NCI-H146 treated with DMSO at 0.1 percent for 48 hours (cell line): ENCODE results near the gene PPM1L.

Experiments
- DNase-seq: peaks from one replicate; lab custom pipeline; 2025; ENCODE audit not compliant: unreplicated experiment; lab: John Stamatoyannopoulos, UW

Gene PPM1L

GRCh38 chr3:161072211-161072621 is 316.2 kb downstream of the PPM1L start:
- peak; percentile 23 for DNase-seq

GRCh38 chr3:161072751-161073150 is 316.7 kb downstream of the PPM1L start:
- no peak for DNase-seq

- no peak for DNase-seq
These were observed 317.1 kb downstream of the PPM1L start for GRCh38 chr3:161073181-161073580.

- DNase-seq, result no peak
These were observed 325.6 kb downstream of the PPM1L start for GRCh38 chr3:161081633-161082032.

GRCh38 chr3:161082063-161082462 is 326.0 kb downstream of the PPM1L start:
- DNase-seq, result no peak

- DNase-seq, result no peak
These were observed 327.1 kb downstream of the PPM1L start for GRCh38 chr3:161083131-161083530.

- DNase-seq, result no peak
These were observed 328.2 kb downstream of the PPM1L start for GRCh38 chr3:161084277-161084676.

GRCh38 chr3:161093895-161094294 is 337.9 kb downstream of the PPM1L start:
- peak; percentile 79 for DNase-seq

GRCh38 chr3:161096771-161097367 is 340.8 kb downstream of the PPM1L start:
- peak; percentile 54 for DNase-seq

GRCh38 chr3:161100994-161101393 is 345.0 kb downstream of the PPM1L start:
- DNase-seq, result no peak

- DNase-seq, result no peak
These were observed 345.6 kb downstream of the PPM1L start for GRCh38 chr3:161101609-161102008.

- DNase-seq, result no peak
These were observed 347.9 kb downstream of the PPM1L start for GRCh38 chr3:161103776-161104385.

GRCh38 chr3:161104561-161105551 is 348.8 kb downstream of the PPM1L start, which contains the start of gene B3GALNT1:
Gene B3GALNT1, minus strand, starts transcription at chr3:161105349. Its CDS starts 18,595 bp downstream, at chr3:161086754.
- peak; percentile 82 for DNase-seq

GRCh38 chr3:161107311-161107710 is 351.3 kb downstream of the PPM1L start:
- DNase-seq, result no peak

- DNase-seq, result no peak
These were observed 352.8 kb downstream of the PPM1L start for GRCh38 chr3:161108840-161109239.

GRCh38 chr3:161117646-161118045 is 361.6 kb downstream of the PPM1L start:
- no peak for DNase-seq

- DNase-seq, result no peak
These were observed 370.5 kb downstream of the PPM1L start for GRCh38 chr3:161126495-161126894.
